NT2/D1 (cell line): ENCODE measurements around the gene INMT.

Experiments
- DNase-seq: peaks from one replicate; pipeline ENCODE4 v3.0.0-alpha.2; 2011; ENCODE audit warnings: low read depth, low spot score
- H3K27me3 ChIP-seq: 2 replicates; pipeline ENCODE4 v1.6.0; 2011; ENCODE audit warnings: mild to moderate bottlenecking; ENCODE audit not compliant: insufficient read length, insufficient read depth
- H3K36me3 ChIP-seq: 2 replicates; pipeline ENCODE4 v1.6.1; 2011; ENCODE audit warnings: mild to moderate bottlenecking, low read length, mixed read lengths; ENCODE audit not compliant: insufficient read depth, insufficient read length
- H3K4me1 ChIP-seq: 2 replicates; pipeline ENCODE4 v1.5.1; 2011; ENCODE audit not compliant: insufficient read depth, insufficient read length
- H3K4me3 ChIP-seq: 2 replicates; pipeline ENCODE4 v1.5.1; 2011; ENCODE audit warnings: low read depth; ENCODE audit not compliant: insufficient read length
- H3K9ac ChIP-seq: 2 replicates; pipeline ENCODE4 v1.6.0; 2011; ENCODE audit warnings: low read depth; ENCODE audit not compliant: insufficient read length
- H3K9me3 ChIP-seq: 2 replicates; pipeline ENCODE4 v1.5.1; 2011; ENCODE audit warnings: mild to moderate bottlenecking, low read length; ENCODE audit not compliant: insufficient read depth
- SUZ12 ChIP-seq: IDR thresholded peaks from 2 replicates; pipeline ENCODE4 v1.6.1; 2011; ENCODE audit not compliant: insufficient read length, insufficient read depth; ENCODE audit errors: extremely low read depth
- YY1 ChIP-seq: IDR thresholded peaks from 2 replicates; pipeline ENCODE4 v1.6.1; 2011; ENCODE audit not compliant: insufficient read length, insufficient read depth
- ZNF274 ChIP-seq: IDR thresholded peaks from 2 replicates; pipeline ENCODE4 v1.6.1; 2011; ENCODE audit warnings: mild to moderate bottlenecking, low read depth, low read length

Gene INMT

DNA sequence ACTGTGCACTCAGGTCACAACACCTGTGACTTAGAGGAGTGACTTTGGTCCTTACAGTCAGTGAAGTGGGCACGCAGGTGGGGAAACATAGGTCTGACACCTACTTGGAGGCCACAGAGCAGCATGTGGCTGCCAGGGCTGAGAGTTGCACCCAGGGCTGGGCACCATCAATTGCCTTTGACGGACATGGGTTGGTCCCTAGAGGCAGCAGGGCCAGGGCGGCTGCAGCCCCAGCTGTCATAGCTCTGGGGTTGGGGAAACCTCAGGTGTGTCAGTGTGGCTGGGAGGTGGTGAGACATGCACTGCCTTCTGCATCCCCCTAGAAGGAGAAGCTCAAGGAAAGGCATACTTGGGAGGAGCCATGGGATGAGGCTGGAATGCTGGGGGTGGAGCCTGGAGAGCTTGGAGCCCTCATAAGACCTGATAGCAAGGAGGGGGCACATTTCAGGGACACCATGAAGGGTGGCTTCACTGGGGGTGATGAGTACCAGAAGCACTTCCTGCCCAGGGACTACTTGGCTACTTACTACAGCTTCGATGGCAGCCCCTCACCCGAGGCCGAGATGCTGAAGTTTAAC is at the start of gene INMT:
INMT (plus strand) TSS at position 440 of the 578 bp plus-strand sequence; CDS start at position 456, 16 bp downstream.
- no peak for DNase-seq
- Histone ChIP-seq H3K9me3 (no peaks in the 10 kb centered on the region), H3K27me3 (no peaks in the 10 kb centered on the region), H3K4me1 (peaks cover 6% of the 10 kb centered on the region), H3K4me3 (no peak within 1 kb of the TSS), H3K36me3 (no peaks in the 10 kb centered on the region), H3K9ac (no peak within 1 kb of the TSS)
- TF ChIP-seq SUZ12 (no peak), ZNF274 (no peak), YY1 (no peak)

- DNase-seq, result no peak
- Histone ChIP-seq H3K9ac (no peak overlapping the region), H3K36me3 (no peaks in the 10 kb centered on the region), H3K4me3 (no peak overlapping the region), H3K27me3 (no peaks in the 10 kb centered on the region), H3K9me3 (no peaks in the 10 kb centered on the region), H3K4me1 (peaks cover 10% of the 10 kb centered on the region)
- no peak for TF ChIP-seq YY1
- TF ChIP-seq ZNF274, result no peak
- no peak for TF ChIP-seq SUZ12
Observed at GRCh38 chr7:30702200-30702599, 49.7 kb upstream of the INMT start.

GRCh38 chr7:30703756-30704155 is 48.2 kb upstream of the INMT start:
- no peaks in the 10 kb centered on the region for H3K27me3 ChIP-seq
- no peaks in the 10 kb centered on the region for H3K36me3 ChIP-seq
- TF ChIP-seq ZNF274 (no peak), SUZ12 (no peak), YY1 (no peak)
- H3K4me3 ChIP-seq, result no peak overlapping the region
- no peaks in the 10 kb centered on the region for H3K9me3 ChIP-seq
- DNase-seq, result no peak
- H3K9ac ChIP-seq, result no peak overlapping the region
- peaks cover 9% of the 10 kb centered on the region for H3K4me1 ChIP-seq

DNA sequence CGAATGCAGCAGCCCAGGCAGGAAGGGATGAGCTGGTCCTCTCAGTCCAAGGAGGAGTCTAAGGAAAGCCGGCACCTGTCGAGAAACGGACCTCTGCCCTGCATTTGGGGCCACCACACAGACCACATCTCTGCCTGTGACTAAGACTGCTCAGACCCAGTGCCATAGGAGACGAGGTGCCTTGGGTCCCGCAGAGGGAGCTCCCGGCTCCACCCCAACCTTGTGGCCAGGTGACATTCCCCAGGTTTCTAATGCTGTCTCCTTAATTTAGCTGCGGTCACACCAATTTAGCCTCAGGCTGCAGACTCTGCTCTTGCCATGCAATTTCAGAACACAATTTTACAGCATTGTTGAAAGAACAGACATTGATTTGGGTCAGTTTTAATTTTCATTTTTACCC is 46.9 kb upstream of the INMT start:
- Histone ChIP-seq H3K4me3 (no peak overlapping the region), H3K27me3 (no peaks in the 10 kb centered on the region), H3K4me1 (peaks cover 9% of the 10 kb centered on the region), H3K36me3 (no peaks in the 10 kb centered on the region), H3K9me3 (no peaks in the 10 kb centered on the region), H3K9ac (no peak overlapping the region)
- TF ChIP-seq SUZ12 (no peak), YY1 (no peak), ZNF274 (no peak)
- DNase-seq, result no peak

DNA sequence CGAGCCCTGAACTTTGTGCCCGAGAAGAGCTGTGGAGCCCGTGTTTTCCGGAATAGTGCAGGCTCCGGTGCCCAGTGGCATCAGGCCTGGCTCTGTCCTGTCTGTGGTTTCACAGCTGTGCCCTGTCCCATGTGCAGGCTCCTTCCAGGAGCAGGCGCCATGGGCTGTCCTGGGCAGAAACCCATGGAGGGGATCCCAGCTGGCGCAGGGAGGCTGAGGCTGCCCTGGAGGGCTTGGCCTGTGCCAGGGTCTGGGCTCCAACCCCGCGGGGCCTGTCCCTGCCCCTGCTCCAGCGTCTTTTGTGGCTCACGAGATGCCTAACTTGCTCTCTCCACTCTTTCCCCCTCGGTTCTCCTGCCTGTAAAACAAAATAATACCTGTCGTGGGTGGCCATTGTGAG is 46.3 kb upstream of the INMT start:
- no peak for DNase-seq
- H3K4me3 ChIP-seq, result no peak overlapping the region
- no peaks in the 10 kb centered on the region for H3K27me3 ChIP-seq
- no peak for TF ChIP-seq SUZ12
- TF ChIP-seq ZNF274, result no peak
- TF ChIP-seq YY1, result no peak
- peaks cover 9% of the 10 kb centered on the region for H3K4me1 ChIP-seq
- H3K9me3 ChIP-seq, result no peaks in the 10 kb centered on the region
- no peaks in the 10 kb centered on the region for H3K36me3 ChIP-seq
- no peak overlapping the region for H3K9ac ChIP-seq

GRCh38 chr7:30706316-30706715 is 45.6 kb upstream of the INMT start:
- no peak for TF ChIP-seq SUZ12
- TF ChIP-seq YY1, result no peak
- TF ChIP-seq ZNF274, result no peak
- no peak overlapping the region for H3K9ac ChIP-seq
- H3K4me3 ChIP-seq, result no peak overlapping the region
- no peaks in the 10 kb centered on the region for H3K36me3 ChIP-seq
- H3K27me3 ChIP-seq, result no peaks in the 10 kb centered on the region
- no peak for DNase-seq
- H3K9me3 ChIP-seq, result no peaks in the 10 kb centered on the region
- H3K4me1 ChIP-seq, result peaks cover 9% of the 10 kb centered on the region

DNA sequence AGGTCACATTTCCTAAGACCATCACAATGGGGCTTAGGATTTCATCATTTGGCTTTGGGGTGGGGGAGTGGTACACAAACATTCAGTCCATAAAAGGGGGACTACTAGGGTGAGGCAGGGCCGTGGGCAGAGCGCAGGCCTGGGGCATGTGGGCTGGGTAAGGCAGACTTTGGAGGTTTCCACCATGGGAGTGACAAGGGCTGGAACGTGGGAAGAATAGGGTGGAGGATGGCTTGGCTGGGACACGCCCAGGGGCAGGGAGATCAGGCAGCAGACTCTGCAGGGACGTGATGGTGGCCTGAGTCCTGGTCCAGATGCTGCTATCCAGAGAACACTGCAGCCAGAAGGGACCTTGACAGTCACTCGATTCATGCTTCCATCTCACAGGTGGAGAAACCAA is 45.0 kb upstream of the INMT start:
- Histone ChIP-seq H3K36me3 (no peaks in the 10 kb centered on the region), H3K9ac (no peak overlapping the region), H3K4me1 (peaks cover 5% of the 10 kb centered on the region), H3K9me3 (no peaks in the 10 kb centered on the region), H3K4me3 (no peak overlapping the region), H3K27me3 (no peaks in the 10 kb centered on the region)
- no peak for DNase-seq
- TF ChIP-seq SUZ12 (no peak), YY1 (no peak)
